Middle frontal gyrus (tissue), 1 donor: ENCODE data around the gene AOPEP.

Experiments
- DNase-seq: peaks from one replicate; pipeline ENCODE4 v3.0.0-alpha.2; 2015; ENCODE audit warnings: low spot score; ENCODE audit errors: extremely low spot score

The AOPEP gene

DNA sequence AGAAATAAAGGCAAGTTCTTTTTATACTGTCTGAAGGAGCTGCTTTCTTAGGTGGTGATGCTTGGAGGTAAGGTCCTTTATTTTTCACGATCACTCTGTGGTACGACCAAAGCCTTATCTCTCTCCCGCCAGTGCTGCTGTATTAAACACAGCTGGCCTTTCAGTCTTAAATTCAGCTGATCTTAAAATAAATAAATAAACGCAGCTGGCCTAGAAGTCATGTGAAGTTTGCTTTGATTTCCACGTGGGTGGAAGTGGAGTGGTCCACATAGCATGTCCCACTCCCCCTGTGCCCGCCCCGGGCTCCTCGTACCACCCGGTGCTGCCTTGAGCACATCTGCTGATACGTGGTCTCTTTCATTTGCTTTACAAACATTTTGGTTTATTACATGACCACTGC is 330.6 kb downstream of the AOPEP start:
- no peak for DNase-seq

DNA sequence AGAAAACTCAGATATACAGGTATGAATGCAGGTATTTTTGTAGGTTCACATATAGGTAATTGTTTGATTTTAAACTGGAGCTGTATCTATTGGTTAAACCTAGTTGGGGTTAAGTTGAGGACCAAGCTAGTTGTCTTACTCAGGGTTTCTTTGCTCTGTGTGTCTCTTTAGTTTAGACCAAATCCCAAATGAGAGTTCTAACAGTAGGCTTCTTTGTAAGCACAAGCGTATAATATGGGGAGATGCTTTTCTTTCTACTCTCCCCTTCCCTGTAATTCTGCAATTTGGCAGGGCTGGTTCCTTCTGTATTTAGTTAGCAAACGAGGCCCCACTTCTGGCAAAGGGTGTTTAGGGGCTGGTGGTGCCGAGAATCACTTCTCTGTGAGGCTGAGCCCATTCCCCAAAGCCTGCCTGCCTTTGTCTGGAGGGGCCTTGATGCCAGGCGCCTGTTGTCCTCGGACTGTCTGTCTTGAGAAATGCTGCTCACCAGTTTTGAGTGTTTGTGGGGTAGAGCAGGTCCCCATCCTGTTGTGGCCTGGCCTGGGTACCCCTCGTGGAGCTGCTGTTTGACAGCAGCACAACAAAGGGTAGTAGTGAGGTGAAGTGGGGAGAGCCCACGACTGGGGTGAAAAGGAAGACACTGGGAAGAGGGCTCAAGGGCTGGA is 331.8 kb downstream of the AOPEP start:
- no peak for DNase-seq

DNA sequence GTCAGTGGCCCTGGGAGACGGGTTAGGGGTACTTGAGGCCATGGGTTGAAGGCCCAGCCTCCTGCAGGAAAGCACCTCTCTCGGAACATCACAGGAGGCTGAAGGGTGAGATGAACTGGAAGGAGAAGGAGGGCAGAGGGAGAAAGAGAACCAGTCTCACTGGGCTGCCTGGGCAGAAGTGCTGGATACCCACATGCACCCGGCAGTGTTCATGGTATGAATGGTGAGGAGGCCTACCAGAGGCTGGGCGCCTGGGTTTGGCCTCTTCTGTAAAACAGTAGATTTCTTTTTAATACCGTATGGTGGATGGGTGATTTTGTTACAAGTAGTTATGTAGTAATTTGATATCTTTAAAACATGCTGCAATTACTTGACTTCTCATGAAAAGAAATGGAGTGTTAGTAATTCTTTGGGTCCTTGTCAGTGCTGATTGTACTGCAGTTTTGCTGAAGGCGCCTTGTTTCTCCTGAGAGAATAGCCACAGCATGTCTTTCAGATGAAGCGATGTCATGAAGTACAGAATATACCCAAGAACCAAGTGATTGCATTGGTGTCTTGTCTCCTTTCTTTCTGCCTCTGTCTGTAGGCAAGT is 332.4 kb downstream of the AOPEP start:
- DNase-seq = no peak

DNA sequence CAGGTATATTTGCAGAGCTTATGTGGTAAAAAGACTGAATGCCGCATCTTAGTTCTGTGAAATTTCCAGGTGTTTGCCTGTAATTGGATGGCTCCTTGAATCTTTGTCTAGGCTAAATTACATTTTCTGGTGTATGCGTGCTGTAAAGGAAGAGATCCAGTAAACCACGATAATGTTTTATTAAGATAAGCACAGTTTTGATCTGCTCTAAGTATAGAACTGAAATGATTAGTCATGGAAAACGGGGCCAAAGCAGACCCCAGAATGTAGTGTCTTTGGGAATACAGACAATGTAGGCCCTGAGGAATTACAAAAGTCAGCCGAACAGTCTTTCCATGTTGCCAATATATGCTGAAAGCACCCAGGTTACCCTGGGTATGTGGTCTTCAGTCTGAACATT is 333.7 kb downstream of the AOPEP start:
- DNase-seq = no peak

DNA sequence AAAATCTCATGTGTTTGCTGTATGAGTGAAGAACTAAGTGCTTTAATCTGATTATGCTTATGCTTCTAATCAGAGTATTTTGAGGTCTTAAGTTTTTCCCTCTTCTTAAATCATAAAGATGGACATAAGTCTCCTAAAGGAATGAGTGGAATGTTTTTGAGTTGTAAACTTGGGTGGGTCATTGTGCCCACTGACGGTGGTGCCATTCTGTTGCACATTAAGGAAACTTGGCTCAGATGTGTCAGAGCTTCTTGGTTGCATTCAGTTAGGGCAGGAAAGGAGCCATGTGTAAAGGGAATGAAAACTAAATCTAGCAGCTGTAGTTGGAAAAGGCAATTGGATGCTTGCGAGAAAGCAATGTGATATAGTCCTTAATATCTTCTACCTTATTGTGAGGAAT is 334.4 kb downstream of the AOPEP start:
- DNase-seq = no peak

DNA sequence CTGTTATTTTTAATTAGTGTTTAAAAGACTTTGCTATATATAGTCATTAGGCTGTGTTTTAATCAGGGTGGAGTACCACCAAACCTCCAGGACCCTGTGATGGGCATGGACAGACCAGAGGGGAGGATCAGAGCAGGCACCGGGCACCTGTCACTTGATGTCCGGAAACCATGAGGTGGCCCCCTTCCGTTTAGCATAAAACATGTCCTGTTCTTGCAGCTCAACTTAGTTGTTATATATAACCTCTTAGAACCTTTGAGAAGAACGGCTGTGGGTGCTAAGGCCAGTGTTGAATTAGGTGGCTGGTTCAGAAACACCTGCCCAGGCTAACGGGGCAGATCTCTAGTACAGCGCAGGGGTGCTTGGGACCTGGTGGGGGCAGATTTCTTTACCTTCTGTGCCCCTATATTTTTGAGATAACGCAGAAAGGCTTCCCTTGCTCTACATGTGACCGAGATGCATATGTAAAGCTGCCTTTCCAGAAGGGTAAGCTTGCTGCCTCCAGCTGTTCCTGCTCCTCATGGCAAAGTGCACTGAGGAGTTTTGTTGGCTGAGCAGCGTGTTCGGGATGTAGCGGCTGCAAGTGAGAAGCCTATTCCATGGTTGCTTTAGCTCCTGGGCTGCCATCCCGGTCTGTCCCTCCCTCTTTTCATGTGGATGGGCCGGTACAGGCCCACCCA is 335.6 kb downstream of the AOPEP start:
- no peak for DNase-seq

DNA sequence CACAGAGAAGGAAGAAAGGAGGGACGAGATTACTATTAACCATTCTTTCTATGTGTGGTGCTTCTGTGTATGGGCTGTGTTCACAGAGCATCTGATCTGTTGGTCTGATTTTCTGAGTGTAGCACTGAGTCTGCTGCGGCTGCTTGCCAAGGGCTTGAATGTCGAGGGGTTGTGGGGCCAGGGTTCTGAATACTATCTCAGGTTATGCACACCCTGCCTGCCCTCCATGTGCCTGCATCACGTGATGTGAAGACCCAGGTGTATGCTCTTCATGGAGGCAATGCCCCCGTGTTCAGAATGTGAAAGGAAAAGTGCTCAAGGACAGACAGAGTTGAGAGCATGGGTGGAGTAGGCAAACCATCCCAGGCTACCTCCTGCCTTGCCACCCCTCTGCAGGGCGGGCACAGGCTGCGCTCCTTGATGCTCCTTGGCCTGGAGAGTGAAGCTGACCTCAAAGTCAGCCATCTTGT is 336.1 kb downstream of the AOPEP start:
- DNase-seq = no peak

DNA sequence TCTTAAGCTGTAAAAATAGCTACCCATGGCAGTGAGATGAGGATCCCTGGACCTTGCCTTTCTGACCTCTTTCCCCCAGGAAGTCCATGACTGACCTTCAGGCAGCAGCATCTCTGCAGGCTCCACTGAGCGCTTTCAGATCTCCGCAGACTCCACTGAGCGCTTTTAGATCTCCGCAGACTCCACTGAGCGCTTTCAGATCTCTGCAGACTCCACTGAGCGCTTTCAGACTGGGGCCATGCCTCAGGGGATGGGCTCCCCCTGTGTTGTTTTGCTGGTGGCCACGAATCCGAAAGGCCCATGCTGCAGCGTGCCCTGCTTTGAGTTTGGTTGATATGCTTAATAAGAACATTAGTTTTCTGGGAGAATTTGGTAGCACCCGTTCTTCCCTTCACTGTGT is 336.8 kb downstream of the AOPEP start:
- no peak for DNase-seq

DNA sequence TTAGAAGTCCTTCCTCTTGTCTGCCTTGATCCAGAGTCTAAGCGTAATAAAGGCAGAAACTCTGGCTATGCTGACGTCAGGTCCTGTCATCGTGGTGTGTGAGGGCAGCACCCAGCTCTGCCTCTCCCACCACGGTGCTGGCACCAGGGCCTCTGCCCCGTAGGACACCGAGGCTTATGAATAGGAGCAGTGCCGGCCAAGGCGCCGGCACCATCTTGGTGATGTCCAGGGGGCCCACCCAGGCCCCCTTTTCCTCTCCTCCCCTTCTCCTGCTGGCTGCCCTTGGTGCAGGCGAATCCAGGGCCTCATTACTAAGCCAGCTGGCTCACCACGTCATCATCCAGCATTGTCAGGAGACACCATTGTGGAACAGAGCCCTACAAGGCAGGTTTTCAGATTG is 338.7 kb downstream of the AOPEP start:
- DNase-seq = no peak

DNA sequence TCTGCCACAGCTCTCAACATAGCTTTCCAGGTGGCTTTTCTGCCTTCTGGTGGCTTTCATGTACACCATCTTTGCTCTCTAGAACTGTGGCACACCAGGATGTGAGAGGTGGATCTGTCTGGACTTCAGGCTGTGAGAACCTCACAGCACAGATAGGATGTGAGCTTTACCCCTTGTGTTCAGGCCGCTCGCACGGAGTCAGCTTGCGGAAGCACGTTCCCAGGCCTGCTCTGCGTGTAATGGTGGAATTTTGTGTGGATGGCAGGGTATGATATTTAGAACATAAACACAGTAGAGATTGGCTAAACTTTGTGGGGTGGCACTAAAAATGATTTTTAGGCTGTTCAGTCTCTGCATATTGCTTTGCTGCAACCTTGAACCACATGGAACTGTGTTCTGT is 340.6 kb downstream of the AOPEP start:
- no peak for DNase-seq

DNA sequence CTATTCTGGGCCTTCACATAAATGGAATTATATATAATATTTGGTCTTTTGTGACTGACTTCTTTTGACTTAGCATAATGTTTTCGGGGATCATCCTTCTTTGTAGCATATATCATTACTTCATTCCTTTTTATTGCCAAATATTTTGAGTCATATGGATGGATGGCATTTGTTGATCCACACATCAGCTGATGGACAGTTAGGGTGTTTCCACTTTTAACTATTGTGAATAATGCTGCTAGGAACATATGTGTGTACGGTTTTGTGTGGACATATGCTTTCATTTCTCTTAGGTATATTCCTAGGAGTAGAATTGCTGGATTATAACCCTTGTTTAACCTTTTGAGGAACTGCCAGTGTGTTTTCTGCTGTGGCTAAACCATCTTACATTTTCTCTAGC is 341.4 kb downstream of the AOPEP start:
- no peak for DNase-seq

DNA sequence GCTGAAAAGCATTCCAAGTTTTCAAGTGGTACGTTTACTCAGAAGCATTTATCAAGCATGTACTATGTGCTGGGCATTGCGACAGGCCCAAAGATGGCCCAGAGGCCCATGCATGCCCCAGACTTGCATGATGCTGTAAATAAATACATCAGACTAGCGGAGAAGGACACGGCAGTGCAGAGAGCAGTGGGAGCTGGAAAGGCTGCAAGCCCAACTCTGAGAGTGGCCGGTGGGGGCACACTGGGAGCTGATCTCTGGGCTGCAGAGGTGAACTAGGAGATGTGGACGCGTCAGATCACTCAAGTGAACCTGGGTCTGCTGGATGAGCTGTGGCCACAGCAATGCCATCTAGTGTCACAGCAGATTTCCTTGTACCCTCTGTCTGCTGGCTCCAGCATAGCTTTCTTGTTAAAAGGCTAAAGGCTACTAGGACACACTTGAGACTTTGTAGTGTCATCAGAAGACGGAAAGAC is 344.1 kb downstream of the AOPEP start:
- DNase-seq = no peak

DNA sequence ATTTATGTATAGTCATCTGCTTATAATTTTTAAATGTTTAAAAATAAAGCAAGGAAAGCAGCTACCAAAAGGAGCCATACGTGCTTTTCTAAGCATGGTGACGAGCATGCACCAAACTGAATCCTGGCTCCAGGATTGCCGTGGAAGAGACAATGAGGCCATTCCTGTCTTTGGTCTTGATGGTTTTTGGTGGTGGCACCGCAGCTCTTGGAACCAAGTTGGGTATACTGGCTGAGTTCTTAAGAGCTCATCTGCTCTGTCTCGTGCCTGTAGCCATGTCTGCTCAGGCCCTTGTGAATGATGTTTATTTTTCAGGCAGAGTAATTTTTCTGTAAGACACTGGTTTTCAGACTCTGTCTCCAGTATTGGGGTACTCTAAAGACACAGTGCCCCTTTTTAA is 345.0 kb downstream of the AOPEP start:
- no peak for DNase-seq

DNA sequence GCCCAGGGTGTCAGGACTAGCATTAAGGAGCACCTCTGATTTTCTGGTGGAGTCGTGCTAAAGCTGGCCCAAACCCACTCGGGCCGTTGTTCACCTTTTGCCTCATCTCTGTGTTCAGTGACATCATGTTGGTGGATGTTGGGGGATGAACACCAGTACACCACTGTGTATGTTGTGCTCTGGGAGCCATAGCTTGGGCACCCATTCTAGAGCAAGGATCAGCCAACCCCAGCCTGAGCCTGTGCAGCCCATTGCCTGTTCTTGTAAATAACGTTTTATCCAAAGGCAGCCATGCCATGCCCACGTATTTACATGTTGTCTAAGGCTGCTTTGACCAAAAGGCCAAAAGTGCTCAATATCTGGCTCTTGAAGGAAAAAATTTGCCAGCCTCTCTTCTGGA is 345.4 kb downstream of the AOPEP start:
- DNase-seq = no peak

DNA sequence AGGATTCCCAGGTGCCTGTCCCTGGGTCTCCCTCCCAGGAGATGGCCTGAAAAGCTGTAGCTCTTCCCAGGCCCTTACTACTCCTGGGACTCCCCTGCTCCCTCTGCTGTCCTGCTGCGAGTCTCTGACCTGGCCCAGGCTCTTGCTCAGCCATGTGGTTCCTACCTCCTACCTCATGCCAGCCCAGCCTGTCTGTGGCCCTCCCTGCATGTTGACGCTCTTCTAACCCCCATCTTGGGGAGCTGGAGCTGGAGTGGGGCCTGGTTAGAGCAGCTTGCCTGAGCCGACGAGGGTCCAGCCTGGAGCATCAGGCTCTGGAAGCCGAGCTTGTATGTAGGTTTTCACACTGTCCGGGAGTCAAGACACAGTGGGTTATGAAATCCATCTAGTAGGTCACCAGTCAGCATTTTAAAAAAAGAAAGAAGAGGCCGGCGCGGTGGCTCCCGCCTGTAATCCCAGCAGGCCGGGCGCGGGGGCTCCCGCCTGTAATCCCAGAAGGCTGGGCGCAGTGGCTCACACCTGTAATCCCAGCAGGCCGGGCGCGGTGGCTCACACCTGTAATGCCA is 346.6 kb downstream of the AOPEP start:
- no peak for DNase-seq

DNA sequence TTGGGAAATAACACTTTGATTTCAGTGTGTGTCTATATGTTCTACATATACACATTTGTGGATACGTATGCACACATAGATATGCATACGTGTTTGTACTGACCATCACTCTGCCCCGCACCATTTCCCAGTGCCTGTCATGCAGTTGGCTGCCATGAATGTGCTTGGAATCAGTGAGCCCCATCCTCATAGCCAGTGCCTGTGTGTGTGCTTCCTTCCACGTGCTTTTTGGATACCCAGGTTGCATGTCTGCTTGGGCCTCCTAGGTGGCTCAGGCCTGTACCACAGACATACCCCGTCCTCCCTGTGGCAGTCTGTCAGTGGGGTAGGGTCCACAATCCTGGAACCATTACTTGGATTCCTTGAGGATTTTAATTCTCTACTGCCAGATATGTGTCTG is 347.4 kb downstream of the AOPEP start:
- DNase-seq = no peak

DNA sequence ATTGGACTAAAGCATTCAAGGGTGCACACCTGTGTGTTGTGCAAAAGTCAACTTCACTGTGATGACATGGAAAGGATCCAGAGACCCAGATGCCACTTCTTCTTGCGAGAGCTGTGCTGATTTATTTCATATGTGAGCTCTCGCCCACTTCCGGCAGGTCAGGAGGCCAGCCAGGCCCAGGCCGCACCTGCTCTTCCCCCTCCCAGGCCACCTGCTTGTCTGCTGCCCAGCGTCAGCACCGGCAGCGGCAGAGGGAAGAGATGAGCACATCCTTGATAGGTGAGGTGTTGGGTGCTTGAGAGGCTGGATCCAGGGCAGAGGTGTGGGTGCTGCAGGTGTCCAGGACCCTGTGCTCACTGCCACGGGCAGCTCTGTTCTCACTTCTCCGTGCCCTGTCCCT is 348.1 kb downstream of the AOPEP start:
- DNase-seq = no peak

DNA sequence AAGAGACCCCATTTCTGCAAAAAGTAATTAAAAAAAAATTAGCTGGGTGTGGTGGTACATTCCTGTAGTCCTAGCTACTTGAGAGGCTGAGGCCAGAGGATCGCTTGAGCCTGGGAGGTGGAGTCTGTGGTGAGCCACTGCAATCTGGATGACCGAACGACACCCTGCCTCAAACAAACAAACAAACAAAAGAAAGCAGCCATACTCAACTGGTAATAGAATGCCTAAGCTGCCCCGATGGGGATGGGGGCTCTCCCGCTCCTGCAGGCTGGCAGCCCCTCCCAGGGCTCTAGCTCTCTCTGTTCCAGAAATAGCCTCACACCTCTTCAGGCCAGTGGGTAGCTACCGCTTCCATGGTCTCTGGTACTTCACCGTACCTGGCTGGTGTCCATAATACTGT is 349.2 kb downstream of the AOPEP start:
- DNase-seq = no peak

DNA sequence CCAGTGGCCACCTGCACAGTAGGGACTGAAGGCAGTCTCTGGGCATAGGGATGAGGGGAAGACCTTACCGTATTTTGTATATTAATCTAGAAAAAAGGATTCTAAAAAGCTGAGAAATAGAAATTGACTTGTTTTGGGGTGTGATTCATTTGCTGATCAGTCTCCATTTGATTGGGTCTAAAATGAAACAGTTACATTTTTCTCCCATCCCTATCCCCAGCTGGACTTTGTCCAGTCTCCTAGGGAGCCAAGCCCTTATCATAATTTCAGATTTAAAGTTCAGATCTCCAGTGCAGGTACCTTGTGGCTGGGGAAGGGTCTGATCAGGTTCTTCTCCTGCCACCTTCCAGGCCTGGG is 350.2 kb downstream of the AOPEP start:
- DNase-seq = no peak

DNA sequence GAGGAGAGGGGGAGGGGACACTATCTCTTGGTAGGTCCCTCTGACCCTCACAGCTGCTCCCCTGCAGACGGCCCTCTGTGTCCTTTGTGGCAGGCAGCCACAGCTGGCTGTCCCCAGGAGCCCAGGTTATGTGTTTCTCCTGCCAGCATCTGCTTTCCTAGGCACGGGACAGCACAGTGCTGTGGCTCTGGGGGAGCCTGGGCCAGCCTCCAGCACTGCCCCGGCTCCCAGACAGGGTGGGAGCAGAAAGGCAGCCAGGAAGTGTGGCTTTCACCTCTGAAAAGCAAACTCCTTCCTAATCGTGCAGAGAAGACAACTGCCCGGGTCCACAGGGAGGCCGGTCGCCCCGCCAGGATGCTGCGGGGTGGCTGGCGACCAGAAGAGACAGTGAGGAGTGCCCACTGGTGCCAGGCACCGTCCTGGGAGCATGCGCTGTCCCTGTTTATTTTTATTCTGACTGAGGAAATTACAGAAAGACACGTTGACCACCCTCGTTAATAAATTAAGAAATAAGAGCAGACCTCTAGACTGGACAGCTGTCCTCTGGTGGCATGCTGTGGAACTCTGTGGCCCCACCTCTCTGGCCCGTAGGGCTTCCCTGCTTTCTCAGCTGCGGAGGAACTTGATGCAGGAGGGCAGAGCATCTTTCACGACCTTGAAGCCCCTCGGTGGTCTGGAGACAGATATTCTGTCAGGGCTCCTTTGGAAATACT is 350.7 kb downstream of the AOPEP start:
- DNase-seq = no peak

DNA sequence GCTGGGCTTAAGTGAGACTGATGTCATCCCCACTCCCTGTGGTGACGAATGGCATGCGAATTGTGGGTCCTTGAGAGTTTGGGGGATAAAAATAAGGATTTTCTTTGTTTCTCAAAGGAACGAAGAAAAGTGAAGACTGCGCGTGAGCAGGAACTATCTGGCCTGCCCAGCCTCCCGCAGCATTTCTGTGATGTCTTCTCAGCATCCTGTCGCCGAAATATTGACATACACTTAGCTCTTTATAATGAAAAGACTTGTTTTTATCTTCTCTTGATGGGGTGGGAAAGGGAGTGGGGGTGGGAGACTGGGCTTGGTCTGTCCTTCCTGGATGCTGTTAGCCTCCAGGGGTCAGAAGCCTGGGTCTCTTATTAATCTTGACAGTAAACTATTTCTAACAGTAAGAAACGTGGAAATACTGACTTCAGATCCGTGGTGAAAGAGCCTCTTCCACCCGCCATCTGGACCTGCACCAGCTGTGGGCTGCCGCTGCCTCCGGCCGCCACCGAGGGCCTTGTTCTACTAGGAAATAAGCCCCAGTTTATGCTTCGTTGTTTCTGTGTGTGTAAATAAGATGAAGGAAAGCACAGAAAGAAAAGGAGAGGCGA is 351.4 kb downstream of the AOPEP start:
- DNase-seq = no peak

DNA sequence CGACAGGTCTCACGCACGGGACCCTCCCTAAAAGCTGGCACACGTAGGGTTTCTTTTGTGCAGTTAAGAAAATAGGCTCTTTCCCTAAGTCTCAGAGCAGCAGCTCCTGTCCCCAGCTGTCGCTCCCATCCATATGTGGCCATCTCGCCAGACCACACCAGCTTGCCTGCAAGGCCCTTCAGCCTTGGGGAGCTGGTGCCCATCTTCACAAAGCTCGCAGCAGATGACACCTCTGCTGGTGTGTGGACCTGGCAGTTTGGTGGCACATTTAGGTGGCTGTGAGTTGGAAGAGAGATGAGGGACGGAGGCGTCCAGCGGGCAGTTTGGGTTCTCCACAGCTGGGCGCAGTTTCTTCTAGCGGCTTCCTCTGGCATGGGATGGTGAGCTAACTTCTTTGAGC is 352.0 kb downstream of the AOPEP start:
- DNase-seq = no peak
